ENCODE measurements around the gene SPATA13. TPM values are rescaled to one million over a fixed set of nuclear protein-coding genes. Genes with fewer than 3 reads are reported as not detected.

The SPATA13 gene
- total RNA-seq, 1 donor from 2014 or later: 8.0 TPM

DNA sequence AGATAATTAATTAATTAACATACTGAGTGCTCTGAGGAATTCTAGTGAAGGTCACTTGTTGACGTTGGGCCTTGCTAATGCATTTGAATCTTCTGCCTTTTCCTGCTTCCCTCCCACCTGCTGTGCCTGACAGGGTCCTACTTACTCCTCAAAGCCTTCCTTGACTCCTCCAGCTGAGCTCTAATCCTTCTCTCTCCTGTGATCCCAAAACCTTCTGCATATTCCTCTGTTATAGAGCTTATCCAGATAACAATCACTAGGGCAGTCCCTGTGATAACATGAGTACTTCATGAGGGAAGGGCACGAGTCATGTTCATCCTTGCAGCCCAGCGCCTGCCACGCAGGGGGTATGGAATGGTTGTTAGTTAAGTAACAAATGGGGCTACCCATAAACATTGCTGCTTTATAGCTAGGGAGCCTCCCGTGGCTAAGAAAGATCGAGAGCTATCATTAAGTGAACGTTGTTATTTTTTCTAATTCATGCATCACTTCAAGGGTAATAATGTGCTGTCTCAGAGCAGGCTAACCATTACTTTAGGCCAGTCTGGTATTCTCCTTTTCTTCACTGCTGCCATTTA is 19.1 kb upstream of the SPATA13 start:
- no peak for DNase-seq (ENCODE audit: low read depth, low spot score)

- no peak for DNase-seq (ENCODE audit: low read depth, low spot score)
Observed at GRCh38 chr13:24142453-24142852, 18.1 kb upstream of the SPATA13 start.

- peak; percentile 29 for DNase-seq (ENCODE audit: low read depth, low spot score)
Observed at GRCh38 chr13:24142886-24143285, 17.6 kb upstream of the SPATA13 start.

DNA sequence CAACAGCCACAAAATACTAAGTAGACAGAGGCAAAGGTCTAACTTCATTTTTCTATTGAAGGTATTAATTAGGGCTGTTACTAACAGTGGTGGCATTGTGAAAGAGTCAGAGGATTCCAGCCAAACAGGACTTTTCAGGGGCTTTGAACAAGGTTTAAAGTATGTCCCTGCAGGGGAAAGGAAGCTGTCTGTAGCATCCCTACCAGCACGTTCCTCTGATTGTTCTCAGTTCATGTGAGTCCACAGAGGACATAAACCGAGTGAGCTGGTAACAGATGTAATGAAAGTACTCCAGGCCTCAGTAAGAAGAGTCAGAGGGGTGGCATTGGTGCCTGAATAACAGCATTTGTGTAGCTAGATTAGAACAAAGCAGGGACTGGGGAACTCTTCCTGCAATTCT is 15.3 kb upstream of the SPATA13 start:
- no peak for DNase-seq (ENCODE audit: low read depth, low spot score)

- DNase-seq (ENCODE audit: low read depth, low spot score): no peak
Observed at GRCh38 chr13:24145674-24146073, 14.8 kb upstream of the SPATA13 start.

DNA sequence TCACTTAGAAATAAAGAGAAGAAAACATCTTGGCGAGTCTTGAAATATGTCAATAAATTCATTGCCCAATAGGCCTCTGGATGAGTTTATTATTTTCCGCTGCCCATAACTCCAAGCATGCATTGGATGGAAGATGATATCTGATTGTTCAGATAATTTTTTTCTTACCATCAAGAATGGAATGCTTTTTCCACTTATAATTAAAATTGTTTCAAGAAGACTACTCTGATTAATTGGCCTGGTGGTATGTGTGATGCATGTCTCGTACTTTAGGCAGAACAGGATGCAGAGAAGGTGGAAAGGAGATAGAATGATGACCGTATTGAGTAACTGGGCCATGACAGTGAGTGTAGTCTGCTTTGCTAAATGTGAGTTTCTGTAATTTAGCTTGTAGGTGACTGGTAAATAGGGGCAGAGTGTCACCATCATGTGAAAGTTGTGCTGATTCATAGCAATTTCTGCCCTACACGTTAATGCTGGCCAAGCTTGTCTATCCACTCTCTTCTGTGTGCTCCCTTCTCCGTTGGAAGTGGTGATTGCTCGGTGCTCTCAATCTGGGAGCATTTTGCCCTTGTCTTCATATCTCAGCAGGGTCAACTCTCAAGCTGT is 13.5 kb upstream of the SPATA13 start:
- DNase-seq (ENCODE audit: low read depth, low spot score): no peak

GRCh38 chr13:24147570-24147963 is 13.0 kb upstream of the SPATA13 start:
- no peak for DNase-seq (ENCODE audit: low read depth, low spot score)

DNA sequence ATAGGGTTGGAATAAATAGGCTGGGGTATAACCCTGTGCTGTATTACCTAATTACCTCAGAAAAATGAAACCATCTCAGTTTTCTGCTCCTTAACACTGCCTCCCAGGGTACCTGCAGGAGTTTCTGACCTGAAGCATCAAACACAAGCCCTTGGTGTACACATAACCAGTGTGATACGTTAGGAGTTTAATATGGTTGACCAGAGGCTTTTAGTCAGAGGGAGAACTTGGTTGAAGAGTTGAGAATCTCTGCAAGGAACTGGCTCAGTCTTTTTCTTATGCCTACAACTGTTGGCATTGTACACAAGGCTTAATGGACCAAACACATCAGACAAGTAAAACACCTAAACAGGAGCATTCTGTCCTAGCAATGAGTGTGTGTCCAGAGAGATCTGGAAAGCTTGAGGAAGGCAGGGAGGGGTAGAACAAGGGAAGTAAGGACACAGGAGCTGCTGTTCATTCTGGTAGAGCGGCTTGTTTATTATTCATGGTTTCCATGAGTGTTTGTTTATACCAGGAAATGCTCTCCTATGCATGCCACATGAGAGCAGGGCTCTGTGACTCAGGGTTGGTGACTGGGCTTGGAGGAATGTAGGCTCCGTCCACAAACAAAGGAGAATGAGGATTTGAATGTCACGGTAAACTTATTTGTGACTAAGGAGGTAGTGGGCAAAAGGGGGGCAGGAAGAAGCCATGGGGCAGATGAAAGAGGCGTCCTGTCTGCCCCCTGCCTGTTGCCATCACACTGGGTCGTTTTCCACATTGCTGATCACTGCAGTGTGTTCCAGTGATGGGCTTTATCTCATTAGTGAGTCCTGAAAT is 11.9 kb upstream of the SPATA13 start:
- DNase-seq (ENCODE audit: low read depth, low spot score): peak; percentile 89

DNA sequence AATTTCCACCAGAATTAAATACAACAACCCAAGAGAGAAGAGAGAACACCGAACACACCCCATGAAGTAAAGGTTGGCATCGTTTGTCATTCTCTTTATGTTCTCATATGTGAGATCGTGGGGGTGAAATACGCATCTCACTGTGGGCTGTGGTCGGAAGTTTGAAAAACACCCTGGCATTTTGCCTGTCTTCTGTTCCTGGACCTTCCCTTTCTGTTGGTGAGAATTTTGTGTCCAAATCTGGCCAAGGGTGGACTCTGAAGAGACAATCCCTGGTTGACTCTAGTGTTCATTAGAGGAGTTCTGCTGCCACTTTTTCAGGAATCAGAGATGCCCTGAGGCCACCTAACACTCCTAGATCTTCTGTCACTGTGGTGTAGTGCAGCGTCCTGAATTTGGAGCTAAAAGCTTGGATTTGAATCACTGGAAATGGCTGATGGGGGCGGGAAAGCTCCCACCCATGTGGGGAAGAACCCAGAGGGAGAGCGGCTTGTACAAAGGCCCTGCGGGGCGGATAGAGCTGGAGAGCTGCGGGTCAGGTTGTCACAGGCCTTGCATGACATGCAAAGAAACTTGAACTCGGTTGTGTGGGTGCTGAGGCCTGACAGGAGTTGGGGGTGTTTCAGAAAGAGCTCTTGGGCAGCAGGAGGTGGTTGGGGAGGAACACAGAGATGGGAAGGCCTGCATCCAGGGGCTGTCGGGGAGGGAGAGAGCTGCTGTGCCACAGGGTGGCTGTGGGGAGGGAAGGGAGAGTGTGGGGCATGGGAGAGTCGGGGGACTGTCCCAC is 11.1 kb upstream of the SPATA13 start:
- no peak for DNase-seq (ENCODE audit: low read depth, low spot score)

- DNase-seq (ENCODE audit: low read depth, low spot score): no peak
Observed at GRCh38 chr13:24150572-24150971, 9.9 kb upstream of the SPATA13 start.

DNA sequence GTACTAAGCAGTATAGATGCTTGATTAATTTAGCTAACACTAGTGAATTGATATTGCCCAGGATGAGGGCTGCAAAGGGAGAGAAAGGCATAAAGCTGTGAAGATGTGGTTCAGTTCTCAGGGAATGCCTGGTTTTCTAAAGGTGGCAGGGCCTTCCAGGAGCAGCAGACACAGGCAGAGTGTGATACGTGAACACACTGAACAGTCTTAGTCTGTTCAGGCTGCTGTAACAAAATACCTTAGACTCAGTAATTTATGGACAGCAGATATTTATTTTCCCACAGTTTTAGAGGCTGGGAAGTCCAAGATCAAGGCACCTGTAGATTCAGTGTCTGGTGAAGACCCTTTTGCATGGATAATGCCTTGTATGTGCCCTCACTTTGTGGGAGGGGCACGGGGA is 8.7 kb upstream of the SPATA13 start:
- no peak for DNase-seq (ENCODE audit: low read depth, low spot score)

DNA sequence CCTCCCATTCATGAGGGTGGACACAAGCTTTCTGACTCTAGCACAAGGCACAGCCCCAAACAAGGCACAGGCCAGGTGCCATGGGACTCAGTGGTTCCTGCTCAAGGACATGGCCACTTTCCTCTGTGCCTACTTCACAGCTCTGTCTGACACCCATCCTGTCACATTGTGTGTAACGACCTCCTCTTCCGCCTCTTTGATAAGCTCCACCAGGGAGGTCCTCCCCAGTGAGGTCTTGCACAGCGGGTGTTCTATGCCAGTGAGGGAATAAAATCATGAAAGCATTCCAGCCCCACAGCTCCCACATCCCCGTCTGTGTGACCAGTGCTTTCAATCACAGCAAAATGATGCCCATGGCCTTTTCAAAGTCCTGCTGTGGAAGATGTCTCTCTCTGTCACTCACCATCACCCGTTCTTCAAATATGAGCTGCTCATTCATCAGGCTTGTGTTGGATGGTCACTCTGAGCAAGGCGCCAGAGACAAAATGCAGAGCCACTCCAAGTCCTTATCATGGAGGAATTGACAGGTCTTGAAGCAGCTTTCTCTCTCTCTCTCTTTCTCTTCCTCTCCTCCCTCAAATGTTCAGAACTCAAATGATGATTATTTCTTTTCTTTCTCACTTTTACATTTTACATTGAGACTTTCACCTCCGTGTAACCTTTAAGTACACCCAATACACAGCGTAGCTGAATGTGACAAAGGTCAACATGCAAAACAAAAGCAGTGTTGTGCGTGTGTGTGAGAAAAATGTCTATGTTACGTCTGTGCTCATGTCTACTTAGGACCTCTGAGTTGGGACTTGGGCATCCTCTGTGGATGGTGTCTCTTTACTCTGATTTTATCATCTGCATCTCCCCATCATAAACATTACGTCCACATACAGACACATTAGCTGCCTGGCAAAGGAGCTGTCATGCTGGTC is 8.0 kb upstream of the SPATA13 start:
- no peak for DNase-seq (ENCODE audit: low read depth, low spot score)

GRCh38 chr13:24153347-24153746 is 7.2 kb upstream of the SPATA13 start:
- DNase-seq (ENCODE audit: low read depth, low spot score): no peak

DNA sequence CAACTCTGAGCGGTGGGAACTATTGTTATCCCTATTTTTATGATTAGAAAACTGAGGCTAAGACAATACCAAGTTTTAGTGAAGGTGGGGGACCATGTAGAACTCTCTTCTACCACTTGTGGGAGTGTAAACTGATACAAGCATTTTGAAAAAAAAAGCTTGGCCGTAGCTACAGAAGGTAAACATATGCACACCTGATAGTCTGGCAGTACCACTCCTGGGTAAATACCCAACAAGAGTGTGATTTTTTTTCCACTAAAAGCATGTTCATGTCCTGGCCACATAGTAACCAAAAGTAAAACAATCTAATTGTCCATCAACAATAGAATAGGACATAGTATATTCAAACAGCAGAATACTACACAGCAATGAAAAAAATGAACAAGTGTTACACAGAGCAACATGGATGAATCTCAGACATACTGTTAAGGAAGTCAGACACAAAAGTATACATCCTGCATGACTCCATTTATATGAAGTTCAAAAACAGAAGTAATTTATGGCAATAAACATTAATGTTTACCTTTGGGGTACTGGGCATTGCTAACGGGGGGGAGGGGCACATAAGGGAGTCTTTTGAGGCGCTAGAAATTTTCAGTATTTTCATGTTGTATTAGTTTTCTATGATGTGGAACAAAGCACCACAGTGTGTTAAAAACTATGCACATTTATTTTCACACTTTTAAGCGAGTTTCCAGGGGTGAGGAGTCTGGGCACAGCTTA is 6.4 kb upstream of the SPATA13 start:
- DNase-seq (ENCODE audit: low read depth, low spot score): no peak

- no peak for DNase-seq (ENCODE audit: low read depth, low spot score)
Observed at GRCh38 chr13:24159357-24159756, 1.2 kb upstream of the SPATA13 start.

- DNase-seq (ENCODE audit: low read depth, low spot score): no peak
Observed at GRCh38 chr13:24161010-24161775, 673 bp downstream of the SPATA13 start.

DNA sequence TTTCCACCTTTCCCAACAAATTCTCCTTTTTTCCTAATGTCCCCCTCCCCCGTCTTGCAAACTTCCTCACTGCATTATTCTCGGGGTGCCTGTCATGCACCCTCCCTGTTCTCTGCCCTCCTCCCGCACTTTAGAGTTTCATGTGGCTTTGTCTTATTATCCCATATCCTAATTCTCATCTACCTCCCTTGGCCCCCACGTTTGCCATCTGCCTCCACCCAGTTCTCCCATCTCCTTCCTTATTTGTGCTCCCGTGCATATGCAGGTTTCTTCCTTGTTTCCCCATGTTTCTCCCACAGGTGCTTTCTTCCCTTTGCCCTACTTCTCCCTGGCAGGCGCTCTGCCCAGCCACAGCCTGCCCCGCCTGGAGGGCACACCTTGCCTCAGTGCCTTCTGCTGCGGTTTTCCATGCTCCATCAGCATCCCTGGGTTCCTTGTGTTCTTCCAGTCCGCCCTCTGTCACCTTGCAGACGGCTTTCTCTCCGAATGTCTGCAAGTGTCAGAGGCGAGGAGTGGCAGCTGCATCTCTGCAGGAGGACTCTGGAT is 1.5 kb downstream of the SPATA13 start:
- DNase-seq (ENCODE audit: low read depth, low spot score): no peak

DNA sequence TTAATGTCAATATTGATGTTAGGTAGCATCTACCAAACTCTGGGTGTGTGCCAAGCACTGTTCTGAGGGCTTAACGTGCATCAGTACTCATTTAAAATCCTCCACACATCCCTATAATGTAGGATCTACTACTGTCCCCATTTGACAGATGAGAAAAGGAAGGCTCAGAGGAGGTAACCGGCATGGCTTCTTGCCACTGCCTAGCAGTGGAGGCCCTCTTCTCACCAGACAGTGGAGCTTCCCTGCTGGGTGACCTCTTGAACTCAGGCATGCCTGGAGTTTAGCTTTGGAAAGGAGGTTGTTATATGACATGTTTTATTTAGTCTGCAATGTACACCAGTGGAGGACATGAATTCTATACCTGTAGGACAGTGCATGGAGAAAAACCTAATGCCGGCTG is 2.1 kb downstream of the SPATA13 start:
- no peak for DNase-seq (ENCODE audit: low read depth, low spot score)

GRCh38 chr13:24165746-24166145 is 5.2 kb downstream of the SPATA13 start:
- no peak for DNase-seq (ENCODE audit: low read depth, low spot score)

All from pulmonary artery endothelial cell (primary cell).